HG02884 (cell line): ENCODE results near the gene MRPL20.
"Not testable (repeated sequence)": the region's sequence is repeated elsewhere in the genome, so short reads cannot be mapped to it uniquely, and the experiment has no call there.

Experiments
- ATAC-seq: cut with Tn5 transposase; IDR thresholded peaks from one replicate; pipeline ENCODE4 v1.9.1; 2021; ENCODE audit warnings: mild to moderate bottlenecking, moderate library complexity; ENCODE audit not compliant: unreplicated experiment

MRPL20 gene

DNA sequence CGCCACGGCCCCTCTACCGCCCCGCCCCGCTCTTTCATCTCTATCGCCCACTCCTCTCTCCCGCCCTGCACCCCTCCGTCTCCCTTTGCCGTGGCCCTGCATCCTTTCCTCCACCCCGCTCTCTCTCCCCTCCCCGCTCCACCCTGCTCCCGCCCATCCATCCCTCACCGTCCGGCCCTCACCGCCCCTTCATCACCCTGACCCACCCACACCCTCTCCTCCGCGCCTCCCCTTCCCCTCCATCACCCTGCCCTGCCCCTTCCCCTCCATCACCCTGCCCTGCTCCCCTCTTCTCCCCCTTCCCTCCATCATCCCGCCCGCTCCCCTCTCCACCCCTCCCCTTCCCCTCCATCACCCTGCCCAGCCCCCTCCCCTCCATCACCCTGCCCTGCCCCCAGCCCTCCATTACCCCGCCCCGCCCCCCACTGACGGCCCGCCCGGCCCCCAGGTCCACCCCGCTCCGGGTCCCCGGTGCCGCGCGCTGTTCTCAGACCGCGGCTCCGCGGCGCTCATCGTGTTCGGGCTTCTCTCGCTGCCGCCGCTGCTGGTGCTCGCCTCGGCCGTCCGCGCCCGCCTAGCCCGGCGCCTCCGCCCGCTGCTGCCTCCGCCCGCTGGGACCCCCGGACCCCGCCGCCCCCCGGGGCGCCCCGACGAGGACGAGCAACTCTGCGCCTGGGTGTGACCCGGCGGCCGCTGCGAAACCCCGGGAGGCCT lies 20.2 kb upstream of the MRPL20 start:
- ATAC-seq = no peak

DNA sequence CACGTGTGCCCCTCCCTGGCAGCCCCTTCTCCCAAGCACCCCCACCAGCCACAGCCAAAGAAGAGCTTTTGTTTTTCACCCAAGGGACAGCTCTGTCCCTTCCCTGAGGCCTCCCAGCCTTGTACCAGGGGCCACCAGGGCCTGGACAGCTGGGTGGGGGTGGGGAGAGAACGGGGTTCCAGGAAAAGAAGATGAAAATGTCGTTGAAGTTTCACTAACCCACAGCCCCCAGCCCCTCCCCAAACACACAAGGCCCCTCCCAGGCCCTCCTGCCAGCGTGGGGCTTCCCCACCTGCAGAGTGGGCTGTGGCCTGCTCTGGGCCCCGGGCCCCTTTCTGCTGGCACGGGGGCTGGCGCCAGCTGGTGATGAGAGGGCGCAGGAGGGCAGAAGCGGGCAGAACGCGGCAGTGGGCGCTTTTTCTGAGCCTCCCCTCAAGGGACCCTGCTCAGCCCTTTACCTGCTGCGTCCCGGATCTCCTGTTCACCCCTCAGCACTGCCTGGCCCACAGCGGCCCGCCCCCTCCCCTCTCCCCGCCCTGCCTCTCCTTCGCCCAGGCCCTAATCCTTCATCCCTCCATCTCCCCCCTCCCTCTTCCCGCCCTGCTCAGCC lies 19.5 kb upstream of the MRPL20 start:
- ATAC-seq = no peak

DNA sequence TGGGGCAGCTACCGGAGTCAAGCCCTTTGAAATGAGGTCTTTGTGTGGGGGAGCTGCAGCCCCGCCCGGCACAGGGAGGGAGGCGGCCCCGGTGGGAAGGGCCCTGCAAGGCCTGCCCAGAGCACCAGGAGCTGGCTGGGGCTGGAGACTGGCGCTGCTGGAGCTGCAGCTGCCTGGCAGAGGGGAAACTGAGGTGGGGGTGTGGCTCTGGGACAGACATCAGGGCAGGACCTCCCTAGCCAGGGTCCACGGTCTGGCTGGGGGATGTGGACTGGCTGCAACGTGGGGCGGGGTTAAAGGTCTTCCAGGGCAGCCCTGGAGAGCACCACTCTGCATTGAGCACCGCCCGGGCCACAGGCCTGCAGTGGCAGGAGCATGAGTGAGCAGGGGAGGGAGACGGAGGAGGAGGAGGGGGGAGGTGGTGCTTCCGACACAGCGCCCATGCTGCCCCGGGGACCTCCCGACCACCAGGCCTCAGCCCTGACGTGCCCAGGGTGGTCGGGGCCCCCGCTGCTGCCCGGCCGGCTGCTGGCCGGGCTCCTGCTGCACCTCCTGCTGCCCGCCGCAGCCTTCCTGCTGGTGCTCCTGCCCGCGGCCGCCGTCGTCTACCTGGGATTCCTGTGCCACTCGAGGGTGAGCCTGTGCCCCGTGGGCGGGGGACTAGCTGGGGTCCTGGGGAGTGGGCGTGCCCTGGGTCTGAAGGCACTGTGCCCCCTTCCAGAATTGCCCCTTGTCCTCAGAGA lies 18.8 kb upstream of the MRPL20 start:
- no peak for ATAC-seq

DNA sequence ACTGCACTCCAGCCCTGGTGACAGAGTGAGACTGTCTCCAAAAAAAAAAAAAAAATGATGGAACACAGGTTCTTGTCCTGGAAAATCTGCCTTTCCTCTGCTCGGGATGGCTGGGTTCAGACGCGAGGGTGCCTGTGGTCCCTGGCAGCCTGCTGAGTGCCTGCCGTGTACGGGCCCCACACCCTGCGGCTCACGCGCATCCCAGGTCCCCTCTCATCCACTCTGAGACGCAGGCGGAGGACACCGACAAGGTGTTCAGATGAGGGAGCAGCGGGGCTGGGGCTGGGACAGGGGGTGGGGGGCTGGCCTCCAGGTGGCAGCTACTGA lies 18.3 kb upstream of the MRPL20 start:
- ATAC-seq = no peak

DNA sequence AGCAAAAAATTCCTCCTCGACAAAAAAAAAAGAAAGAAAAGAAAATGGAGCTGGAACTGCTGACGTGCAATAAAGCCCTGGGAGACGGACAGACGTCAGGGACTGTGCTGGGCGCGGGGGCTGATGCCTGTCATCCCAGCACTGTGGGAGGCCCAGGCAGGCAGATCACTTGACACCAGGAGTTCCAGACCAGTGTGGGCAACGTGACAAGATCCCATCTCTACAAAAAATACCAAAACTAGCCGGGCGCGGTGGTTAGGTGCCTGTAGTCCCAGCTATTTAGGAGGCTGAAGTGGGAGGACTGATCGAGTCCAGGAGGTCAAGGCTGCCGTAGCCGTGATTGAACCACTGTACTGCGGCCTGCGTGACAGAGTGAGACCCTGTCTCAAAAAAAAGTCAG lies 17.6 kb upstream of the MRPL20 start:
- ATAC-seq = no peak

DNA sequence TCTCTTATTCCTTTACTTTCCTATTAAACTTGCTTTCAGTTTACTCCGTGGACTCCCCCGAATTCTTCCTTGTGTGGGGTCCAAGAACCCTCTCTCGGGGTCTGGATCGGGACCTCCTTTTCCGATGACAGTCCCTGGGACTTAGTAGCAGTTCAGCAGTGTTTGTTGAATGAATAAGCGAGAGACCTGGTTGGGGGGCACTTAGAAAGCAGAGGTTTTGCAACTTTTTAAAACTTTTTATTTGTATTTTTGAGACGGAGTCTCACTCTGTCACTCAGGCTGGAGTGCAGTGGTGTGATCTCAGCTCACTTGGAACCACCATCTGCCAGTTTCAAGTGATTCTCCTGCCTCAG lies 16.1 kb upstream of the MRPL20 start:
- no peak for ATAC-seq

DNA sequence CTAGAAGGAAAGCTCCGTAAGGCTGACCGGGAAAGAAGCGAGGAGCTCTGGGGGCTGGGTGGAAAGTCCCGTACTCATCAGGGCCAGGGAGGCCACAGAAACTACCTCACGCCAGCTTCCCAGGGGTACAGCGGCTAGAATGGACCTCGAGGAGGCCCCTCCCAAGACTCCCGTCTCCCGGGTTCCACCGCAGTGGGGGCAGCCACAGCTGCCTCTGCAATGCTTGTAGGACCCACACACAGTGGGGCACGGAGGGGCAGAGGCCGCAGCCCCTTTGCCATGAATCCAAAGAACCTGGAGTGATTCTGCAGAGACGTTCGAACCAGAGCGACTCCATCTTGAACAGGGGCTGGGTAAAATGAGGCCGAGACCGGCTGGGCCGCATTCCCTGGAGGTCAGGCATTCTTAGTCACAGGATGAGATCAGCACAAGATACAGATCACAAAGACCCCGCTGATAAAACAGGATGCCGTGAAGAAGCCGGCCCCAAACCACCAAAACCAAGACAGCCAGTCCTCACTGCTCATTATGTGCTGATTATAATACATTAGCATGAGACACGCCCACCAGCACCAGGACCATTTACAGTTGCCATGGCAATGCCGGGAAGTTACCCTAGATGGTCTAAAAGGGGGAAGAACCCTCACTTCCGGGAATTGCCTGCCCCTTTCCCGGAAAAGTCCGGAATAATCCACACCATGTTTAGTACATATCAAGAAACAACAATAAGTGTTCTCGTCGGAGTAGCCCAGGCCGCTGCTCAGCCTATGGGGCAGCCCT lies 15.6 kb upstream of the MRPL20 start:
- ATAC-seq = no peak

DNA sequence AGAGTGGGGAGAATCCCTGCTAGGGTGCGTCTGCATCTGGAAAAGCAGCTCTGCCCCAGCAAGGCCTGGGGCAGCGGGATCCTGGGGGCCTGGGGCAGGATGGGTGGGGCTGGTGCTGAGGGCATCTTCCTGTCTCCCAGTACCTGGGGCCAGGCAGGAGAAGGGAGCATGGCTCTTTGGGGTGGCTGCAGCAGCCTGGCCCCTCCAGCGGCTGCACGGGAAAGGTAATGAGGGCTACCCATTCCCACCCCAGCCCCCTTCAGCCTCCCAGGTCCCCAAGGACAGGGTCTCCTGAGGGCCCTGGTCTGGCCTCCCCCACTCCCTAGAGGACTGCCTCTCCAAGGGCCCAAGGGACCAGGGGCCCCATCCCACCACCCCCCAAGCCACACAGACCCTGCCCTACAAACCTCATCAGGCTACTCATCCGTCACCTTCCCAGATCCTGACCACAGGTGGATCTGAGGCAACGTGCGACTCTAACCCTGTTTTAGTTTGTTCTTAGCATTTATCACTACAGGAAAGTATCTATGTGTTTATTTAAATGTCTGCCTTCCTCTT lies 14.9 kb upstream of the MRPL20 start:
- ATAC-seq = no peak

DNA sequence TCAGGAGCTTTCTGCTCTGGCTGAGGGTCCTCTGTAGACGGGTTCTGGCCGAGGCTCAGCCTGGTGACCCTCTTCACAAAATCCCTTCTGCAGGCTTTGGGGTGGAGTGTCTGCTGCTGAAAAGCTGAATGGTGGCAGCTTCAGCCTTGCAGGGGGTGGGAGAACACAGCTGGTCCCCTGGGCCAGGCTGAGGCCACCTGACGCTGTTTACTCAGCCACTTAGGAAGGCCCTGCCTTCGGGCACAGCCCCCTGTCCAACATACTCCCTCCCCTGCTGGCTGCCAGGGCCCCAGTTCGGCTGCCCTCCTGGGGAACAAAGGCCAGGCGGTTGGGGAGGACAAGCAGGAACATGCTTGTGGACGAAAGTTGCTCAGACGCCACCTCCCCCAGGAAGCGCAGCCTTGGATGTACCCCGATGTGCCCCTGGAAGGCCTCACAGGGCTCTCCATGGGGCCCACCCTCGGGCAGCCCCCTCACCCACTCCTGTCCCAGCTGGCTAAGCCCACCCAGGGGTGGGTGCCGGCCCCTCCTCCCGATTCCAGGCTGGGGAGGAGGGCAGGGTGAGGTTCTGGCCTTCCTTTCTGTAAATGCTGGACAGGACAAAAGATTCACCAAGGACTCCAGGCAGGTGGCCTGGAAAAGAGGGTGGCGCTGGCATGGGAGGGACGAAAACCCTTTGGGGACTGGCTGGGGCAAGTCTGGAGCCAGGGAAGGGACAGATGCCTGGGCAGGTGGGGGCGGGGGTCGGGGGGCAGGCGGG lies 14.2 kb upstream of the MRPL20 start, which contains the start of gene ANKRD65:
TSS of gene ANKRD65 (minus strand) at position 130 of the 760 bp plus-strand sequence. CDS start 271 bp downstream, outside the sequence.
- no peak for ATAC-seq

DNA sequence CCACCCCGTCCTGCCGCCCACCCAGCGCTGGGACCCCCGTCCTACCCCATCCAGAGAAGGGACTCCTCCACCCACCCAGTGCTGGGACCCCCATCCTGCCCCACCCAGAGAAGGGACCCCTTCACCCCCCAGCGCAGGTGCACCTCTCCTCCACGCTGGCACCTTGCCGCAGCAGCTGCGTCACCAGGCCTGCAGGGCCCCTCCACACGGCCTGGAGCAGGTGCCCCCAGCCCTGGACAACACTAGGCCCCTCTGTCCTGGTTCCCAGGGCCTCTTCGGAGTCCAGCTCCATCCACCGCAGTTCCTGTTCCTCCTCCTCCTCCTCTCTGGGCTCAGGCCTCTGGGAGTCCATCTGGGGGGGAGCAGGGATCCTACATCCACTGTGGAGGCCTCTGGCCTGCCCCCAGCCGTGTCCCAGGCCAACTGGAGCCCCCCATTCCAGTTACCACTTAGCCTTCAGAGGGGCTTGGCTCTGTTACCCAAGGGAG lies 13.6 kb upstream of the MRPL20 start:
- no peak for ATAC-seq

DNA sequence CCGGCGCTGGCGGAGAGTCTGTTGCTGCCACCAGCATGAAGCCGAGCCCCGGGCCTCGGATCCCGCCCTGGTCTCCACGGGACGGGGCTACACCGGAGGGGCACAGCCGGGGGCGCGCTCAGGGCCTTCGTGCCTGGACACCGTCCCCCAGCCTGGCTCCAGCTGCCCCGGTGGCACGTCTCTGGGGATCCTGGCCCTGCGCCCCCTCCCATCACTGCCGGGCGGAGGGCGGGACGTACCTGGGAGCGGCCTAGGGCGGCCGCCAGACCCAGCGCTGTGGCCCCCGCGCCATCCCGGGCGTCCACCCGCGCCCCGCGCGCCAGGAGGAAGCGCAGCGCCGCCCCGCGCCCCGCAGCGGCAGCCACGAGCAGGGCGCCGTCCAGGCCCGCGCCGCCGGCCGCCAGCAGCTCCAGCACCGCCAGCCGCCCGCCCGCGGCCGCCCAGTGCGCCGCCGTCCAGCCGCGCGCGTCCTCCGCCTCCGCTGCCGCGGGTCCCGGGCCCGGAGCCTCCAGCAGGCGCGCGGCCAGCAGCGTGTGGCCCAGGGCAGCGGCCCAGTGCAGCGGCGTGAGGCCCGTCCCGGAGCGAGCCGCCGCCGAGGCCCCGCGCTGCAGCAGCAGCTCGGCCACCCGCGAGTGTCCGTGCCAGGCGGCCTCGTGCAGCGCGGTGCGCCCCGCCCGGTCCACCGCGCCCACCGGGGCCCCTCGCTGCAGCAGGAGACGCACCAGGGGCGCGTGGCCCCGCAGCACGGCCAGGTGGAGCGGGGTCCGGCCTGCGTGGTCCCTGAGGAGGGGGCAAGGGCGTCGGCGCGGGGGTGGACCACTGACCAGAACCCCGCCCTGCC lies 12.9 kb upstream of the MRPL20 start:
- no peak for ATAC-seq

DNA sequence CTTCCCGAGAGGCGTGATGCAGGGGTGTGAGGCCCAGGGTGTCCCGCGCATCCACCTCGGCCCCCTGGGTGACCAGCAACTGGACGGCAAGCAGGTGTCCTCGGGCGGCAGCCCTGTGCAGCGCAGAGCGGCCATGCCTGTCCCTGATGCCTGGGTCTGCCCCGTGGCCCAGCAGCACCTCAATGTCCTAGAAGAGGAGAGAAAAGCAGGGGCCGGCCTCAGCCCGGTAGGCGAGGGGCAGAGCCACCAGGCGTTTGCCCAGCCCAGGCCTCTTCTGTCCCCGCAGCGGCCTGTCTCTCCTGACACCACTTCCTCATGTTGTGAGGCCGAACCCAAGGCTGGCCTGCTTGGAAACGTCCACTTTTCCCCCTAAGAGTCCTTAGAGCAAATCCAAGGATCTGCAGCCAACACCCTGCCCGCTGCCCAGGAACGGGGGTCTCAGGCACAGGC lies 12.3 kb upstream of the MRPL20 start:
- ATAC-seq = no peak

DNA sequence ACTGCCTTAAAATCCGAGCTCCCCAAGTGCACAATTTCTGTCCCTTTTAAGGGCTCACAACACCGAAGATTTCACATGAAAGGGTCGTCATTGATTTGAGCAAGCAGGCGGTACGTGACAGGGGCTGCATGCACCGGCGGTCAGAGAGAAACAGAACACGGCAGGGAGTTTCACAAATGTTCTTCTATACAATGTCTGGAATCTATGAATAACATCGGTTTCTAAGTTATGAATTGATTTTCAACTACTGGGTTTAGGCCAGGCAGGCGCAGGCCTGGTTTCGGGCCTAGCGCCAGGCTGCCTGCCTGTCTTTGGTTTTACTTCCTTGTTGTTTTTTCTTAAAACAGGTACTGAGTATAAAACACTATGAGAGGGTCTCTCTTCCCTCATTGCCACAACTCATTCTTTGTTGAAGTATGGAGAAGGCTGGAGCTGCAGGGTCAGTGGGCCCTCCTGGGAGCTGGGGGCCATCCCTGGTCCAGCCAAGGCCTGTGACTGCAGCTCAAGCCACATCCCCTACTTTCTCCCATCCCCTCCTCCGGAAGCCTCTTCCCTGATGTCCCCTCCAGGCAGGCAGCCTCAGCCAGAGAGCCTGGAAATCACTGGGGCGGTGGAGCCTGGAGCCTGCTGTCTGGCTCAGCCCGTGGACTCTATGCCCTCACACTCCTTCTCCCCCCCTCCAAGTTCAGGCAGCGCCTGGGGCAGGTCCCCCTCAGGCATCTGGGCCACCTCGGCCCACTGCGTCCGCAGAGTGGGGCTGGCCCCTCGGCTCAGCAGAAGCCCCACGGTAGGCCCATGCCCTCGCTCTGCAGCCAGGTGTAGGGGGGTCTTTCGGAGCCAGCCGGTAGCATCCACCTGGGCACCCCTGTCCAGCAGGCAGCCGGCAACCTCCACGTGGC lies 11.6 kb upstream of the MRPL20 start:
- no peak for ATAC-seq

DNA sequence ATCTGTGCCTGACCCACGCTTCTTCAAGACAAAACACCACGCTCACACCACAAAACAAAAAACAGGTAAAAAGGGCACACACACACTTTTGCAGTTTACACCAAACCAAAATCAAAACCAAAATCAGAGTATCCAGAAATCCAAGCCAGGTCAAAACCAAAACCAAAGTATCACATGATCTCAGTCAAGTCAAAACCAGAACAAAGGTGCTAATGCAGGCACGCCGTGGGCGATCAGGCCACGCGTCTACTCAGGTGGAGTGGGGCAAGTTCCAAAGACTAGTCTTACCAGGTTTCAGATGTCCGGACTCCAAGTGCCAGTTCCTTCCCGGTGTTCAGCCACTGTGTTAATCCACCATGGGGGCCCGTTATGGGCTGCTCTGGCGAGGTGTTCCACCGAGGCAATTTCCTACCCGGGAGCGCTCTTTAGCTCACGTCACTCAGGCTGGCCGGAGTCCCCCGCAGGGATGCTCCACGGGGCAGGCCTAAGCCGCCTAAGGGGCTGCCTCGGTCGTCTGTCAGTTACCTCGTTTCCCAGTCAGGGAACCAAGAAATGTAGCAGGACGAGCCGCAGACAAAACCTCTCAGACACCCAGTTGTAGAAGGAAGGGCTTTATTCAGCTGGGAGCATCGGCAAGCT lies 10.9 kb upstream of the MRPL20 start:
- not testable (repeated sequence) for ATAC-seq

DNA sequence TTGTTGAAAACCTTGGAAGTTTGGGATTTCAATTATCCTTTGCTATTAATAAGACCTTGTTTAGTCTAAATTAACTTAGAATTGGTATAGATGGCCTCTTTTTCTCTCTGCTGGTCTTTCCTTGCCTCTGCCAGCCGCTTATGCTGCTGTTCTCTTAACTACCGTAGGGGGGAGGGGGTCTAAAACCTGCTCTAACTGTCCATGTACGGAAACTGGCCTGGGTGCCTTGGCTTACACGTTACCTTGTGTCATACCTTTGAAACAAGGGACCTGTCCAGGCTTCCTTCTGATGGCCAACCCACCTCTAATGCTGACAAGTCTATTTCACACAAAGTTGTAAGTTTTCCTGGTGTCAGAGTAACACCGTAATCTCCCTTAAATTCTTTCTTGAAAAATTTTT lies 10.3 kb upstream of the MRPL20 start:
- not testable (repeated sequence) for ATAC-seq

DNA sequence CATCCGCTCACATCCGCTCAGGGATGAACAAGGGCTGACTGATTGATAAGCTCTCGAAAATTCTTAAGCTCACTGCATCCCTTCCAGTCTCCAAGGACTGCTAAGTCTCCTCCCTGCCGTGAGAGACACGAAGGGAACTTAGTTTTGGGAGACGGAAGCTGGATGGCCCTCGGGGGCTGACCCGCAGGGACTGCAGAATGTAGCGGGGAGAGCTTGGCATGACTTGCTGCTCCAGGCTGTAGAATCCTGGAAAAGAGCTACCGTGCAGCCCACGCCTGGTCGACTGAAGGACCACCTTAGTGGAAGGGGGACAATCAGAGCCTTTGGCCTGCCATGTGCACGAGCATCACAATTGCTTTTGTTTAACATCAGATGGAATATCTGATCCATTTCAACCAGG lies 8.7 kb upstream of the MRPL20 start:
- ATAC-seq = no peak

DNA sequence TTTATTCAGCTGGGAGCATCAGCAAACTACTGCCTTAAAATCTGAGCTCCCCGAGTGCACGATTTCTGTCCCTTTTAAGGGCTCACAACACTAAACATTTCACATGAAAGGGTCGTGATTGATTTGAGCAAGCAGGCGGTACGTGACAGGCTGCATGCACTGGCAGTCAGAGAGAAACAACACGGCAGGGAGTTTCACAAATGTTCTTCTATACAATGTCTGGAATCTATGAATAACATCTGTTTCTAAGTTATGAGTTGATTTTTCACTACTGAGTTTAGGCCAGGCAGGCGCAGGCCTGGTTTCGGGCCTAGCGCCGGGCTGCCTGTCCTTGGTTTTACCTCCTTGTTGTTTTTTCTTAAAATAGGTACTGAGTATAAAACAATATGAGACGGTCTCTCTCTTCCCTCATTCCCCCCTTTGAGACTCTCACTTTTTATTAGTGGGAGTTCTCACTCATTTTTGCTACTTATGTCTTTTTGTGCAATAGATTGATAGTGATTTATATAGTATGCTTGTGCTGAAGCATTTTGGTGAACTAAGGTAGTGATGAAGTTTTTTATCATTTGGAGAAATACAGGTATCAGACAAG lies 5.3 kb upstream of the MRPL20 start:
- ATAC-seq = not testable (repeated sequence)
